Keratinocyte (primary cell): ENCODE measurements around the gene TARBP1. TPM values are rescaled to one million over a fixed set of nuclear protein-coding genes. Genes with fewer than 3 reads are reported as not detected.
A peak's percentile ranks its signal among the peaks of the same experiment; 100 is the strongest.

Experiments used
- DNase-seq: peaks from one replicate; pipeline ENCODE4 v3.0.0-alpha.2; 2011; ENCODE audit warnings: low read depth, missing footprints, low spot score
- FAIRE-seq: peaks from 2 replicates; lab custom pipeline; 2011; peaks lifted over from hg19 to GRCh38; lab: Jason Lieb, UNC
- H2AFZ ChIP-seq: 2 replicates; pipeline ENCODE4 v1.6.0; 2012; ENCODE audit warnings: low read length, control low read depth, inconsistent platforms; ENCODE audit not compliant: control insufficient read depth
- H3K27ac ChIP-seq: 2 replicates; pipeline ENCODE4 v1.5.1; 2011; ENCODE audit warnings: low read length; ENCODE audit not compliant: control insufficient read depth, insufficient read depth
- H3K27me3 ChIP-seq: 3 replicates; pipeline ENCODE4 v1.6.0; 2011; ENCODE audit warnings: low read length; ENCODE audit not compliant: control insufficient read depth, insufficient read depth; ENCODE audit errors: extremely low read depth
- H3K36me3 ChIP-seq, 2 experiments: 2 replicates in 1 of 2; 3 replicates in 1 of 2; pipeline ENCODE4 v1.5.1; 2011; ENCODE audit warnings: low read length in 2 of 2, mild to moderate bottlenecking in 1 of 2; ENCODE audit not compliant: control insufficient read depth in 2 of 2, insufficient read depth in 2 of 2; ENCODE audit errors: extremely low read depth in 1 of 2
- H3K4me1 ChIP-seq: 3 replicates; pipeline ENCODE4 v1.5.1; 2011; ENCODE audit warnings: low read length; ENCODE audit not compliant: control insufficient read depth, insufficient read depth; ENCODE audit errors: extremely low read depth
- H3K4me2 ChIP-seq: 3 replicates; pipeline ENCODE4 v1.6.0; 2011; ENCODE audit warnings: low read depth, low read length; ENCODE audit not compliant: control insufficient read depth, insufficient read depth; ENCODE audit errors: extremely low read depth
- H3K4me3 ChIP-seq, 3 experiments: fragments of 200-600 bp in 1 of 3; sonication (generic) in 1 of 3; 2 replicates in 2 of 3; 3 replicates in 1 of 3; pipeline ENCODE4 v1.5.1; 2011 to 2016; ENCODE audit warnings: low read length in 3 of 3, mild to moderate bottlenecking in 3 of 3, control low read depth in 2 of 3, inconsistent platforms in 1 of 3, low read depth in 1 of 3, mixed read lengths in 1 of 3, mixed run types in 1 of 3, moderate library complexity in 1 of 3; ENCODE audit not compliant: control insufficient read depth in 2 of 3, insufficient read depth in 2 of 3; ENCODE audit errors: extremely low read depth in 1 of 3
- H3K79me2 ChIP-seq: 2 replicates; pipeline ENCODE4 v1.6.0; 2012; ENCODE audit warnings: low read length; ENCODE audit not compliant: control insufficient read depth, insufficient read depth
- H3K9ac ChIP-seq: 3 replicates; pipeline ENCODE4 v1.6.0; 2011; ENCODE audit warnings: low read length; ENCODE audit not compliant: control insufficient read depth, insufficient read depth; ENCODE audit errors: extremely low read depth
- H3K9me1 ChIP-seq: 3 replicates; pipeline ENCODE4 v1.6.0; 2011; ENCODE audit warnings: low read length; ENCODE audit not compliant: control insufficient read depth, insufficient read depth; ENCODE audit errors: extremely low read depth
- H3K9me3 ChIP-seq: 2 replicates; pipeline ENCODE4 v1.5.1; 2012; ENCODE audit warnings: low read depth, low read length; ENCODE audit not compliant: control insufficient read depth
- H4K20me1 ChIP-seq: 3 replicates; pipeline ENCODE4 v1.6.0; 2011; ENCODE audit warnings: low read length; ENCODE audit not compliant: control insufficient read depth, insufficient read depth; ENCODE audit errors: extremely low read depth
- CTCF ChIP-seq, 3 experiments: IDR thresholded peaks in 1 of 3; conservative IDR thresholded peaks in 1 of 3; optimal IDR thresholded peaks in 1 of 3; 2 replicates in 2 of 3; 3 replicates in 1 of 3; pipeline versions ENCODE3 to v1.5.1; 2011; ENCODE audit warnings: low read length in 3 of 3, mild to moderate bottlenecking in 3 of 3, moderate library complexity in 2 of 3, control low read depth in 1 of 3, inconsistent platforms in 1 of 3; ENCODE audit not compliant: insufficient read depth in 2 of 3; ENCODE audit errors: extremely low read depth in 1 of 3
- EZH2 ChIP-seq: IDR thresholded peaks from one replicate; pipeline ENCODE4 v1.6.1; 2012; ENCODE audit warnings: inconsistent platforms, mild to moderate bottlenecking, low read length, moderate library complexity
- dilution Hi-C: fragments of 300-500 bp; cut with MboI; formaldehyde crosslinking; loops from one replicate; pipeline ENCODE4 v1.7.0; 2020; ENCODE audit warnings: low sequenced_read_pairs; ENCODE audit not compliant: extremely low pct_ligation_motif_present
- polyA plus RNA-seq, 5 experiments: library from polyadenylated mRNA; depleted of rRNA in 3 of 5; stranded (reverse) in 3 of 5; stranded (forward) in 1 of 5; unstranded in 1 of 5; fragments of >200 nt; gene quantifications; 1 replicate in 1 of 5; 2 replicates in 3 of 5; 3 replicates in 1 of 5; pipeline versions ENCODE4 v1.2.1 to v1.2.3, GENCODE V29; 2011 to 2012; ENCODE audit warnings: missing spikeins in 2 of 5, low read depth in 1 of 5, low replicate concordance in 1 of 5

TARBP1 gene
- polyA plus RNA-seq, 1 donor (not counting 4 experiments of a cell fraction or from before 2014, with no cell fraction given) = 28.7 TPM

- FAIRE-seq = no peak
- no peak for TF ChIP-seq CTCF (optimal IDR thresholded peaks at IDR 0.05 in 1 of 3, IDR thresholded peaks at IDR 0.05 in 1 of 3, conservative IDR thresholded peaks at IDR 0.05 in 1 of 3; ENCODE audit: extremely low read depth in 1 of 3, insufficient read depth in 2 of 3, low read length in 3 of 3)
- TF ChIP-seq EZH2 = no peak
- DNase-seq = no peak
These were observed 9.4 kb upstream of the TARBP1 start for GRCh38 chr1:234488054-234489006.

GRCh38 chr1:234486858-234487840, 8.2 kb upstream of the TARBP1 start:
- H4K20me1 ChIP-seq = no peaks in the 10 kb centered on the region
- H3K27ac ChIP-seq = no peak overlapping the region
- TF ChIP-seq CTCF (optimal IDR thresholded peaks at IDR 0.05 in 1 of 3, IDR thresholded peaks at IDR 0.05 in 1 of 3, conservative IDR thresholded peaks at IDR 0.05 in 1 of 3; ENCODE audit: extremely low read depth in 1 of 3, insufficient read depth in 2 of 3, low read length in 3 of 3) = peak; percentile 64 to 79 (median 73)
- no peak for TF ChIP-seq EZH2
- no peak overlapping the region for H3K4me3 ChIP-seq
- H3K36me3 ChIP-seq = no peaks in the 10 kb centered on the region
- no peaks in the 10 kb centered on the region for H3K79me2 ChIP-seq
- H2AFZ ChIP-seq = no peak overlapping the region
- no peaks in the 10 kb centered on the region for H3K9me3 ChIP-seq
- dilution Hi-C loops = no loop called here
- FAIRE-seq (peak; percentile 60), DNase-seq (no peak)
- peak overlapping the region; percentile 61 for H3K4me2 ChIP-seq
- peaks cover 25% of the 10 kb centered on the region for H3K4me1 ChIP-seq
- H3K9ac ChIP-seq = no peak overlapping the region
- H3K27me3 ChIP-seq = no peaks in the 10 kb centered on the region
- peaks cover 2% of the 10 kb centered on the region for H3K9me1 ChIP-seq

More at GRCh38 chr1:234488054-234489006, 9.4 kb upstream of the TARBP1 start:
- no peak overlapping the region for H3K27ac ChIP-seq
- dilution Hi-C loops = no loop called here
- H3K9ac ChIP-seq = no peak overlapping the region
- H3K36me3 ChIP-seq = no peaks in the 10 kb centered on the region
- H3K79me2 ChIP-seq = no peaks in the 10 kb centered on the region
- no peak overlapping the region for H2AFZ ChIP-seq
- no peak overlapping the region for H3K4me2 ChIP-seq
- H3K27me3 ChIP-seq = no peaks in the 10 kb centered on the region
- H3K9me3 ChIP-seq = no peaks in the 10 kb centered on the region
- H3K4me3 ChIP-seq = no peak overlapping the region
- H3K9me1 ChIP-seq = peaks cover 2% of the 10 kb centered on the region
- H4K20me1 ChIP-seq = no peaks in the 10 kb centered on the region
- H3K4me1 ChIP-seq = peaks cover 25% of the 10 kb centered on the region
